Spleen (tissue), 7 donors: Measurements from ENCODE around the gene MSI2.

Source experiments
- POLR2A ChIP-seq, 3 donors: fragments of 450-650 bp; IDR thresholded peaks; one replicate each; pipeline ENCODE4 v1.5.1; 2017; ENCODE audit warnings: antibody characterized with exemption in 3 of 3, mild to moderate bottlenecking in 1 of 3
- TF ChIP-seq, protein P1 (sequence below), 11 experiments: fragments of 200-600 bp in 7 of 11; fragments of 450-650 bp in 4 of 11; sonication (generic) in 4 of 11; IDR thresholded peaks in 8 of 11; conservative IDR thresholded peaks in 3 of 11; 1 replicate in 7 of 11; 2 replicates in 4 of 11; pipeline versions ENCODE4 v1.4.0 to v1.8.0; 2016 to 2021; ENCODE audit warnings: antibody characterized with exemption in 11 of 11, inconsistent platforms in 4 of 11, mild to moderate bottlenecking in 1 of 11
- donor health status: DM: no; HTN: no; CAD: no; lungs with moderate emphysema.
- donor health status: DM: no; HTN: no; CAD: no.
- donor health status: DM: no; HTN: no; CAD: no.

DNA sequence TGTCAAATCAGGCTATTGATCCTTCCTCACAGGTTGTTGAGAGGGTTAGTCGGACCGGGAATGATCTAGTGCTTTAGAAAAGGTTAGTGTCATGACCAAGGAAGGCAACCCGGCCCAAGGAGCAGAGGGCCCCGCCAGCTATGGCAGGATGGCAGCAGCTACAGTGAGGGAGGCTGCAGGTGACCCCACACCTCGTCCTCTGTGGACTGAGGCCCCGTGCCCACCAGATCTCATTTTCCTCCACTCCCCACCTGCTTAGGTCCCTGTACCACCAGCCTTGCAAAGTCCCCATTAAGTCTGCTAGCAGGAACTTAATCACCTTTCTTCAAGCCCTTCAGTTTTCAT, 381.3 kb downstream of the MSI2 start:
- TF ChIP-seq, protein P1, sequence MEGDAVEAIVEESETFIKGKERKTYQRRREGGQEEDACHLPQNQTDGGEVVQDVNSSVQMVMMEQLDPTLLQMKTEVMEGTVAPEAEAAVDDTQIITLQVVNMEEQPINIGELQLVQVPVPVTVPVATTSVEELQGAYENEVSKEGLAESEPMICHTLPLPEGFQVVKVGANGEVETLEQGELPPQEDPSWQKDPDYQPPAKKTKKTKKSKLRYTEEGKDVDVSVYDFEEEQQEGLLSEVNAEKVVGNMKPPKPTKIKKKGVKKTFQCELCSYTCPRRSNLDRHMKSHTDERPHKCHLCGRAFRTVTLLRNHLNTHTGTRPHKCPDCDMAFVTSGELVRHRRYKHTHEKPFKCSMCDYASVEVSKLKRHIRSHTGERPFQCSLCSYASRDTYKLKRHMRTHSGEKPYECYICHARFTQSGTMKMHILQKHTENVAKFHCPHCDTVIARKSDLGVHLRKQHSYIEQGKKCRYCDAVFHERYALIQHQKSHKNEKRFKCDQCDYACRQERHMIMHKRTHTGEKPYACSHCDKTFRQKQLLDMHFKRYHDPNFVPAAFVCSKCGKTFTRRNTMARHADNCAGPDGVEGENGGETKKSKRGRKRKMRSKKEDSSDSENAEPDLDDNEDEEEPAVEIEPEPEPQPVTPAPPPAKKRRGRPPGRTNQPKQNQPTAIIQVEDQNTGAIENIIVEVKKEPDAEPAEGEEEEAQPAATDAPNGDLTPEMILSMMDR (IDR thresholded peaks at IDR 0.05 in 8 of 11, conservative IDR thresholded peaks at IDR 0.05 in 3 of 11), result no peak
- no peak for TF ChIP-seq POLR2A (IDR thresholded peaks at IDR 0.05)
